Measurements from ENCODE around the gene KIF16B.

GRCh38 chr20:16222859-16223411 is 350.3 kb downstream of the KIF16B start:
- TF ChIP-seq ZNF384 (IDR thresholded peaks at IDR 0.05; ENCODE audit: borderline replicate concordance, low read depth, low read length) (no peak), CTCF (IDR thresholded peaks at IDR 0.05 in 2 of 3, conservative IDR thresholded peaks at IDR 0.05 in 1 of 3; ENCODE audit: control insufficient read depth in 2 of 3, extremely low read depth in 1 of 3, insufficient read depth in 1 of 3, low read depth in 3 of 3, low read length in 3 of 3) (no peak), CUX1 (IDR thresholded peaks at IDR 0.05; ENCODE audit: insufficient replicate concordance, low read depth, low read length) (no peak), EZH2 (IDR thresholded peaks at IDR 0.05; ENCODE audit: borderline replicate concordance, control insufficient read depth, low read depth, low read length) (no peak), POLR2AphosphoS5 (IDR thresholded peaks at IDR 0.05; ENCODE audit: low read length) (no peak), MAX (IDR thresholded peaks at IDR 0.05; ENCODE audit: low read depth, low read length) (no peak), SRF (IDR thresholded peaks at IDR 0.05; ENCODE audit: low read depth in 2 of 2, low read length in 2 of 2) (no peak), KDM1A (IDR thresholded peaks at IDR 0.05; ENCODE audit: borderline replicate concordance) (no peak)

Measured in GM12878 (cell line).